NCI-H2227 treated with DMSO at 0.1 percent for 48 hours (cell line): ENCODE data around the gene KSR1.

Source experiments
- DNase-seq: peaks from one replicate; lab custom pipeline; 2025; lab: John Stamatoyannopoulos, UW

The KSR1 gene

GRCh38 chr17:27473748-27474609 is 17.7 kb downstream of the KSR1 start:
- DNase-seq: no peak

GRCh38 chr17:27475070-27475673 is 18.9 kb downstream of the KSR1 start:
- DNase-seq: no peak

GRCh38 chr17:27475981-27476895 is 20.0 kb downstream of the KSR1 start:
- no peak for DNase-seq

DNA sequence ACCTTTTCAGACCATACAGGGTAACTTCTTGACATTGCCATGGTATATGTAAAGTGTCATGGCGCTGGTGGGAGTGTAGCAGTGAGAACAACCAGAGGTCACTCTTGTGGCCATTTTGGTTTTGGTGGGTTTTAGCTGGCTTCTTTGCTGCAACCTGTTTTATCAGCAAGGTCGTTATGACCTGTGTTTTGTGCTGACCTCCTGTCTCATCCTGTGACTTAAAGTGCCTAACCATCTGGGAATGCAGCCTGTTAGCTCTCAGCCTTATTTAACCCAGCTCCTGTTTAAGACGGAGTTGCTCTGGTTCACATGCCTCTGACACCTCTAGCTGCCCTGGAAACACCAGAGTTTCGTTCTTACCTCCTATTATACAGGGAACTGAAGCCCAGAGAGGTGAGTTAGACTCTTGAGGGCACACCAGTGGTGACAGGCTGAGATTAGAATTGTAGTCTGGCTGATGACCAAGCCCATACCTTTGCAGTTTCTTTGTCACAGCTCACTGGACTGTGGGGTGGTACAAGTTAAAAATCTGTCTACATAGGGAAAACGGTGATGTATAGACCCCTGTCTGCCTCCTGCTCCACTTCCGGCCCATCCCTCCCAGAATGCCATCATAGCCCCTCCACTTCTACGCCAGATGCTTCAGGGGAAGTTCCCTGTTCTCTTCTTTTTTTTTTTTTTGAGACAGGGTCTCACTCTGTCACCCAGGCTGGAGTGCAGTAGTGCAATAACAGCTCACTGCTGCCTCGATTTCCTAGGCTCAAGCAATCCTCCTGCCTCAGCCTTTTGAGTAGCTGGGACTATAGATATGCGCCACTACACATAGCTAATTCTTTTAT is 21.0 kb downstream of the KSR1 start:
- DNase-seq: no peak

GRCh38 chr17:27477971-27478684 is 21.9 kb downstream of the KSR1 start:
- DNase-seq: no peak

GRCh38 chr17:27478901-27479538 is 22.8 kb downstream of the KSR1 start:
- DNase-seq: no peak

- no peak for DNase-seq
Measured at GRCh38 chr17:27479838-27480237, 23.6 kb downstream of the KSR1 start.

DNA sequence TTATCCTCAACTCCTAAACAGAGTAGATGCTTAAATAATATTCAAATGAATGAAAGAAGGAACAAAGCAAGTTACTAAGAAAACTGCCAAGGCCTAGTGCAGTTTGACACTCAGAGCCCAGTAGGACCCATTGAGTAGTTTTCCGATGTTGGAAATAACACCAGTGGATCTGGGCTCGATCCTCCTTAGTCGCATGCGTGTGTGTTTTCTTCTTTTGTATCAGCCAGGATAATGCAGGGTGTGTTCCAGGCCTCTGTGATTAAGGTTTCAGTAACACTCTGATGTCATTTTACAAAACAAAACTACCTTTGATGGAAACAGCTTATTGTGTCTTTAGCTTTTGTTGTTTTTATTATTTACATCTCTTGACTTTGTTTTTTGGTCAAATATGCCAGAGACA is 24.5 kb downstream of the KSR1 start:
- no peak for DNase-seq

DNA sequence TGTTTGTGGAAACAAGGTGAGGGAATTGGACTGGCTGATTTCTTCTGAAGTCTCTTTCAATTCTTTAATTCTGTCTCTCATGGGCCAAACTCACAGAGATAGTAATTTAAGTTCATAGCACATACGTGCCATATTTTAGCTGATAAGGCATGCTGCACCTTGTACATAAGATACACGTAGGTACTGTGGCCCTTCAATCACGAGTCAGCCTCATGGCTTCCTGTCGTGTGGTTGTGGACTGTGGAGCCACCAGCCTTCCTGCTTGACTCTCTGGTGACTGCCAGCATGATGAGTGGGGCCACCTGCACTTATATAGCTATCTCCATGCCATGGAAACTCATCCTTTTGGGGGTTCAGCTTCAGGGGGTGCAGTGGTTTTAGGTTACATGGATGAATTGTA is 25.1 kb downstream of the KSR1 start:
- no peak for DNase-seq

DNA sequence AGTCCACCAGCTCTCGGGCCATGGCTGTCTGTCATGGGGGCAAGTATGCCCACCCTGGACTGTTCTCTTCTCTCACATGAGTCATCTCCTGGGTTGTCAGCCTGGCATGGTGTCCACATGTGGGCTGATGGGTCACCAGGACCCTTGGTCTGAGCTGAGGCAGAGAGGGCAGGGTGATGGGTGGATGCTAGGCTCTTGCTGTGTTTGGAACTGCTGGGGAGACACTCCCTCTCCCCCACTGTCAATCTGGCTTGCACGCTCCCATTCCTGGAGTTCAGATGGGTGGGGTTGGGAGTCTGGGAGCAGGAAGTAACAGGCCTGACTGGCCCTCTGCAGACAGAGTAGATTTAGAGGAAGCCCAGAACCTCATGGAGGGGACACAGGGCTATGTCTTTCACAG is 28.9 kb downstream of the KSR1 start:
- DNase-seq: no peak

- no peak for DNase-seq
Measured at GRCh38 chr17:27485716-27486495, 29.7 kb downstream of the KSR1 start.

- DNase-seq: no peak
Measured at GRCh38 chr17:27486741-27487140, 30.5 kb downstream of the KSR1 start.

GRCh38 chr17:27488231-27488630 is 32.0 kb downstream of the KSR1 start:
- DNase-seq: no peak

DNA sequence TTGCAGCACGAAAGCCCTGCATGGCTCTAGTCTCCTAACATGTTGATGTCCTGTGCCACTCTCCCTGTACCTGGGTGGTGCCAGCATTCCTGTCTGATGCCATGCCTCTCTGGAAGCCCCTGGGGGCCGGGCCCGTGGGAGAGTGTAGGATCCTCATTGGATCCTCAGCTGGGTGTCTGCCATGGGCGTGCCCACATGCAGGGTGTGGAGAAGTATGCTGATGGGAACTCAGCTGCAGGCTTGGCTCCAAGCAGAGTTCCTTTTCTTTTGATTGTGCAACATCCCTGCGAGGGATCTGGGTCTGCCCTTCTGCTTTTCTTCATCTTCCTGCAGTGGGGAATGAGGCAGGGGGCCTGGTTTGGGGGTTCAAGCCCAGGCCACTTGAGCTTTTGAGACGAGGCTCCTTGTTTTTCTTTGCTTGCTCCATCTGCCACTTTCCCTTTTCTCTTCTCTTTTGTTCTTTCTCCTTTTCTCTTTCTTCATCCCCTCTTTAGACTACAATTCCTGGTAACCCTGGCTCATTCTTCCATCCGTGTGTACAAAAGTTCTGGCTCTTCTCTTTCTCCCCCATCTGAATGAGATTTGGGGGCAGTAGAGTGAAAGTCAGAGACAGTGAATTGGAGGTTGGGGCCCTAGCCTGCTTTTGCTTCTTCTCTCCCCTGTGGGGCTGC is 32.9 kb downstream of the KSR1 start:
- DNase-seq: no peak

DNA sequence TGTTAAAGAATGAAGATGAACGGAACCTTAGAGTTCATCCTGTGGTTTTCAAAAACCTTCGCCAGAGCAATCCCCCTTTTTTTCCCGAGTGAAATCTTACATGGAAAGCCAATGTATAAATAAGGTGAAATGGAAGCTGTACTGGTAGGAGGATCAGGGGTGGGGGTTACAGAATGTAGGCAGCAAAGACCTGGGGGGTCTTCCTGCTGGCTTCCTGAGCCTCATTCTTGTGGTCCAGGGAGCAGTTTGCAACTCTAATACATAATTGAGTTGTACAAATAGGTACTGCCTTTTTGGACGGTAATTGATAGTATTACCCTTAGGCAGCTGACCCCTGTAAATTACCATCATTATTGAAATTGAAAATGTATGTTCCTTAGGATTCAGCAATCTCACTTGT is 34.1 kb downstream of the KSR1 start:
- DNase-seq: no peak

DNA sequence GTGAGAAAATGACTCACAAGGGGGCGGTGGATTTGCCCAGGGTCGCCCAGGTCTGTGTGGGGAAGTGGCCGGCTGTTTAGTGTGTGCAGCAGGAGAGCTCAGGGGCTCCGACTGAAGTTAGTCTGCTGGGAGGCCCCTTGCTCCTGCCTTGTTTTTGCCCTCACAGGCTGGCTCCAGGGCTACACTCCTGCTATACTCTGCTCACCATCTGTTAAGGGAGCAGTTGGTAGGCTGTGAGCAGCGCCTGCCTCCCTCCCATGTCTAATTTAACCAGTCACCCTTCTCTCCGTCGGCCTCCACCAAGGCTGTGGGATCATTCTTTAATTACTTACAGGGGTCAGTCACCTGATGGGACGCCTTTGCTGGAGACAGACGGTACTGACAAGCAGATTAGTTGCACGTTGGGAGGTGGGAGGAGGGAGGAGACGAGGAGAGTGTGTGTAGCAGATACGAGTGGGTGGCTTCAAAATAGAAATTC is 35.5 kb downstream of the KSR1 start:
- DNase-seq: peak; percentile 28

DNA sequence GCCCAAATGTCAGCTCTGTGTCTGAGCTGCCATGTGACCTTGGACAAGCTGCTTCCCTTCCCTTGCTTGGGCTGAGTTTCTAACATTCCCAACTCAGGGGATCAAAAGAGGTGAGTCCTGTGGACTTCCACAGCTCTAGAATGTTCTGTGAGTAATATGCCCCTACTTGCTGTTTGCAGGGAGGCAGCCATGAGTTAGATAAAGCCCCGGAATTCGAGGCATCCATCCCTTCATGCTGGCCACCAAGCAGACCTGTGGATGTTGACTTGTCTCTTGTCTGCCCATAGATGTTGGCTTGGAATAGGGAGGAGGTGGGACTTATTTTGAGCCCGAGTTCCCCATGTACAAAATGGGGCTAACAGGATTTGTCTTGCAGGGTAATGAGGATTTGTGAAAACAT is 36.2 kb downstream of the KSR1 start:
- no peak for DNase-seq

GRCh38 chr17:27493088-27493487 is 36.8 kb downstream of the KSR1 start:
- no peak for DNase-seq
